ENCODE measurements around the gene PITPNM3.
A peak's percentile ranks its signal among the peaks of the same experiment; 100 is the strongest.

The PITPNM3 gene

GRCh38 chr17:6551356-6551755, 5.0 kb downstream of the PITPNM3 start:
- no peak for DNase-seq

GRCh38 chr17:6549384-6550036, 6.8 kb downstream of the PITPNM3 start:
- no peak for DNase-seq

- peak; percentile 40 for DNase-seq
These were observed 7.6 kb downstream of the PITPNM3 start for GRCh38 chr17:6548578-6549330.

- no peak for DNase-seq
These were observed 8.3 kb downstream of the PITPNM3 start for GRCh38 chr17:6548034-6548433.

GRCh38 chr17:6547336-6547735, 9.0 kb downstream of the PITPNM3 start:
- DNase-seq, result no peak

- DNase-seq, result peak; percentile 75
These were observed 10.2 kb downstream of the PITPNM3 start for GRCh38 chr17:6546069-6546718.

GRCh38 chr17:6545291-6545690, 11.1 kb downstream of the PITPNM3 start:
- no peak for DNase-seq

GRCh38 chr17:6544011-6544370, 12.4 kb downstream of the PITPNM3 start:
- DNase-seq, result no peak

- no peak for DNase-seq
These were observed 13.0 kb downstream of the PITPNM3 start for GRCh38 chr17:6543079-6544010.

GRCh38 chr17:6542577-6542976, 13.8 kb downstream of the PITPNM3 start:
- DNase-seq, result no peak

- DNase-seq, result no peak
These were observed 14.5 kb downstream of the PITPNM3 start for GRCh38 chr17:6541886-6542285.

- DNase-seq, result no peak
These were observed 16.5 kb downstream of the PITPNM3 start for GRCh38 chr17:6539871-6540270.

GRCh38 chr17:6536566-6537065, 19.7 kb downstream of the PITPNM3 start:
- DNase-seq, result no peak

- DNase-seq, result no peak
These were observed 20.3 kb downstream of the PITPNM3 start for GRCh38 chr17:6536053-6536452.

- no peak for DNase-seq
These were observed 21.4 kb downstream of the PITPNM3 start for GRCh38 chr17:6534846-6535514.

GRCh38 chr17:6532441-6532885, 23.9 kb downstream of the PITPNM3 start:
- no peak for DNase-seq

GRCh38 chr17:6531575-6531974, 24.8 kb downstream of the PITPNM3 start:
- DNase-seq, result no peak

- no peak for DNase-seq
These were observed 25.9 kb downstream of the PITPNM3 start for GRCh38 chr17:6530324-6530920.

- DNase-seq, result no peak
These were observed 27.8 kb downstream of the PITPNM3 start for GRCh38 chr17:6528557-6528956.

GRCh38 chr17:6526362-6527152, 29.8 kb downstream of the PITPNM3 start:
- DNase-seq, result peak; percentile 27

- DNase-seq, result no peak
These were observed 30.6 kb downstream of the PITPNM3 start for GRCh38 chr17:6525731-6526130.

Measured in OCI-M1 (cell line).